HCT116 (cell line): Measurements from ENCODE around the gene ADGRB3.

Experiments
- ELF1 ChIP-seq: IDR thresholded peaks from 2 replicates; pipeline ENCODE4 v1.6.1; 2012; ENCODE audit warnings: low read depth, borderline replicate concordance
- EZH2 ChIP-seq: fragments of 200-600 bp; sonication (generic); IDR thresholded peaks from 2 replicates; pipeline ENCODE4 v1.6.1; 2017; ENCODE audit warnings: antibody characterized with exemption, mixed run types
- EZH2phosphoT487 ChIP-seq: fragments of 200-600 bp; IDR thresholded peaks from 2 replicates; pipeline ENCODE4 v1.6.1; 2018; ENCODE audit warnings: antibody characterized with exemption, borderline replicate concordance
- JUND ChIP-seq: IDR thresholded peaks from 2 replicates; pipeline ENCODE4 v1.6.1; 2012
- POLR2A ChIP-seq: IDR thresholded peaks from 2 replicates; pipeline ENCODE4 v1.7.0; 2011; ENCODE audit warnings: borderline replicate concordance; ENCODE audit not compliant: insufficient read depth, insufficient read length; ENCODE audit errors: extremely low read depth
- POLR2AphosphoS5 ChIP-seq: IDR thresholded peaks from 2 replicates; pipeline ENCODE4 v1.6.1; 2011; ENCODE audit warnings: mild to moderate bottlenecking, low read depth, low read length, moderate library complexity
- RAD21 ChIP-seq: IDR thresholded peaks from 2 replicates; pipeline ENCODE4 v1.6.1; 2012; ENCODE audit warnings: low read depth, mild to moderate bottlenecking
- ZNF274 ChIP-seq: fragments of 200-500 bp; sonication (Bioruptor generic); IDR thresholded peaks from 2 replicates; pipeline ENCODE4 v1.6.1; 2014; ENCODE audit warnings: mild to moderate bottlenecking, low read depth, low read length, inconsistent platforms
- TF ChIP-seq, protein P1 (sequence below), 3 experiments: fragments of 200-600 bp in 1 of 3; sonication (generic) in 1 of 3; IDR thresholded peaks in 2 of 3; conservative IDR thresholded peaks in 1 of 3; 2 replicates each; pipeline ENCODE4 v1.5.1; 2012 to 2017; ENCODE audit warnings: low read depth in 2 of 3, low read length in 2 of 3, antibody characterized with exemption in 1 of 3, borderline replicate concordance in 1 of 3, control low read depth in 1 of 3, mild to moderate bottlenecking in 1 of 3, mixed read lengths in 1 of 3, mixed run types in 1 of 3, moderate library complexity in 1 of 3; ENCODE audit not compliant: insufficient read depth in 1 of 3
- TF ChIP-seq, protein P2 (sequence below): IDR thresholded peaks from 2 replicates; pipeline ENCODE4 v1.6.1; 2012
- TF ChIP-seq, protein P3 (sequence below): IDR thresholded peaks from 2 replicates; pipeline ENCODE4 v1.6.1; 2012; ENCODE audit warnings: low read depth
- TF ChIP-seq, protein P4 (sequence below): IDR thresholded peaks from 2 replicates; pipeline ENCODE4 v1.6.1; 2012

DNA sequence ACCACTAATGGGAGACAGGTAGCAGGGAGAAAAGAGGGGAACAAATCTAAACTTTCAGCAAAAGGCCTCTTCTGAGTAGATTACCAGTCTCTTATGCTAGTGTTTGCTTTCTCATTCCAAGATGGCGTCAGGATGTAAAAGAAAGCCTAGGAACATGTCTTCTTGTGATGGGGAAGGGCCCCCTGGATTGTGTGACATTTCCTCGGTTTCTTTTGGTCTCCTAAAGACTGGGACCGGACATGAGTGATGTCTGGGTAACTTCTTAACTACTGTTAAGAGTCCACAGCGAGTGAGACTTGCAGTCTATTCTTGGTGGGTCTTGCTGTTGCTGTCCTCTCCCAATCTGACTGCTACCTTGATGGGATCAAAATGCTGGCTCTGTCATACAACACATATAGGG is 60.3 kb downstream of the ADGRB3 start:
- TF ChIP-seq, protein P1, sequence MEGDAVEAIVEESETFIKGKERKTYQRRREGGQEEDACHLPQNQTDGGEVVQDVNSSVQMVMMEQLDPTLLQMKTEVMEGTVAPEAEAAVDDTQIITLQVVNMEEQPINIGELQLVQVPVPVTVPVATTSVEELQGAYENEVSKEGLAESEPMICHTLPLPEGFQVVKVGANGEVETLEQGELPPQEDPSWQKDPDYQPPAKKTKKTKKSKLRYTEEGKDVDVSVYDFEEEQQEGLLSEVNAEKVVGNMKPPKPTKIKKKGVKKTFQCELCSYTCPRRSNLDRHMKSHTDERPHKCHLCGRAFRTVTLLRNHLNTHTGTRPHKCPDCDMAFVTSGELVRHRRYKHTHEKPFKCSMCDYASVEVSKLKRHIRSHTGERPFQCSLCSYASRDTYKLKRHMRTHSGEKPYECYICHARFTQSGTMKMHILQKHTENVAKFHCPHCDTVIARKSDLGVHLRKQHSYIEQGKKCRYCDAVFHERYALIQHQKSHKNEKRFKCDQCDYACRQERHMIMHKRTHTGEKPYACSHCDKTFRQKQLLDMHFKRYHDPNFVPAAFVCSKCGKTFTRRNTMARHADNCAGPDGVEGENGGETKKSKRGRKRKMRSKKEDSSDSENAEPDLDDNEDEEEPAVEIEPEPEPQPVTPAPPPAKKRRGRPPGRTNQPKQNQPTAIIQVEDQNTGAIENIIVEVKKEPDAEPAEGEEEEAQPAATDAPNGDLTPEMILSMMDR (IDR thresholded peaks at IDR 0.05 in 2 of 3, conservative IDR thresholded peaks at IDR 0.05 in 1 of 3; ENCODE audit: borderline replicate concordance in 1 of 3, insufficient read depth in 1 of 3, low read depth in 2 of 3, low read length in 2 of 3), result no peak
- no peak for TF ChIP-seq JUND
- TF ChIP-seq POLR2A, result no peak
- TF ChIP-seq, protein P2, sequence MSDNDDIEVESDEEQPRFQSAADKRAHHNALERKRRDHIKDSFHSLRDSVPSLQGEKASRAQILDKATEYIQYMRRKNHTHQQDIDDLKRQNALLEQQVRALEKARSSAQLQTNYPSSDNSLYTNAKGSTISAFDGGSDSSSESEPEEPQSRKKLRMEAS, result no peak
- TF ChIP-seq POLR2AphosphoS5, result no peak
- TF ChIP-seq EZH2phosphoT487, result no peak
- no peak for TF ChIP-seq EZH2
- TF ChIP-seq, protein P3, sequence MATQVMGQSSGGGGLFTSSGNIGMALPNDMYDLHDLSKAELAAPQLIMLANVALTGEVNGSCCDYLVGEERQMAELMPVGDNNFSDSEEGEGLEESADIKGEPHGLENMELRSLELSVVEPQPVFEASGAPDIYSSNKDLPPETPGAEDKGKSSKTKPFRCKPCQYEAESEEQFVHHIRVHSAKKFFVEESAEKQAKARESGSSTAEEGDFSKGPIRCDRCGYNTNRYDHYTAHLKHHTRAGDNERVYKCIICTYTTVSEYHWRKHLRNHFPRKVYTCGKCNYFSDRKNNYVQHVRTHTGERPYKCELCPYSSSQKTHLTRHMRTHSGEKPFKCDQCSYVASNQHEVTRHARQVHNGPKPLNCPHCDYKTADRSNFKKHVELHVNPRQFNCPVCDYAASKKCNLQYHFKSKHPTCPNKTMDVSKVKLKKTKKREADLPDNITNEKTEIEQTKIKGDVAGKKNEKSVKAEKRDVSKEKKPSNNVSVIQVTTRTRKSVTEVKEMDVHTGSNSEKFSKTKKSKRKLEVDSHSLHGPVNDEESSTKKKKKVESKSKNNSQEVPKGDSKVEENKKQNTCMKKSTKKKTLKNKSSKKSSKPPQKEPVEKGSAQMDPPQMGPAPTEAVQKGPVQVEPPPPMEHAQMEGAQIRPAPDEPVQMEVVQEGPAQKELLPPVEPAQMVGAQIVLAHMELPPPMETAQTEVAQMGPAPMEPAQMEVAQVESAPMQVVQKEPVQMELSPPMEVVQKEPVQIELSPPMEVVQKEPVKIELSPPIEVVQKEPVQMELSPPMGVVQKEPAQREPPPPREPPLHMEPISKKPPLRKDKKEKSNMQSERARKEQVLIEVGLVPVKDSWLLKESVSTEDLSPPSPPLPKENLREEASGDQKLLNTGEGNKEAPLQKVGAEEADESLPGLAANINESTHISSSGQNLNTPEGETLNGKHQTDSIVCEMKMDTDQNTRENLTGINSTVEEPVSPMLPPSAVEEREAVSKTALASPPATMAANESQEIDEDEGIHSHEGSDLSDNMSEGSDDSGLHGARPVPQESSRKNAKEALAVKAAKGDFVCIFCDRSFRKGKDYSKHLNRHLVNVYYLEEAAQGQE, result no peak
- no peak for TF ChIP-seq RAD21
- TF ChIP-seq, protein P4, sequence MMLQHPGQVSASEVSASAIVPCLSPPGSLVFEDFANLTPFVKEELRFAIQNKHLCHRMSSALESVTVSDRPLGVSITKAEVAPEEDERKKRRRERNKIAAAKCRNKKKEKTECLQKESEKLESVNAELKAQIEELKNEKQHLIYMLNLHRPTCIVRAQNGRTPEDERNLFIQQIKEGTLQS, result no peak
- TF ChIP-seq ELF1, result no peak
- no peak for TF ChIP-seq ZNF274
